Measurements from ENCODE around the gene SLC1A5. TPM values are rescaled to one million over a fixed set of nuclear protein-coding genes. Genes with fewer than 3 reads are reported as not detected.

Gene SLC1A5
- total and polyA plus RNA-seq, 2 experiments from 2014 or later = 103 to 272 TPM

DNA sequence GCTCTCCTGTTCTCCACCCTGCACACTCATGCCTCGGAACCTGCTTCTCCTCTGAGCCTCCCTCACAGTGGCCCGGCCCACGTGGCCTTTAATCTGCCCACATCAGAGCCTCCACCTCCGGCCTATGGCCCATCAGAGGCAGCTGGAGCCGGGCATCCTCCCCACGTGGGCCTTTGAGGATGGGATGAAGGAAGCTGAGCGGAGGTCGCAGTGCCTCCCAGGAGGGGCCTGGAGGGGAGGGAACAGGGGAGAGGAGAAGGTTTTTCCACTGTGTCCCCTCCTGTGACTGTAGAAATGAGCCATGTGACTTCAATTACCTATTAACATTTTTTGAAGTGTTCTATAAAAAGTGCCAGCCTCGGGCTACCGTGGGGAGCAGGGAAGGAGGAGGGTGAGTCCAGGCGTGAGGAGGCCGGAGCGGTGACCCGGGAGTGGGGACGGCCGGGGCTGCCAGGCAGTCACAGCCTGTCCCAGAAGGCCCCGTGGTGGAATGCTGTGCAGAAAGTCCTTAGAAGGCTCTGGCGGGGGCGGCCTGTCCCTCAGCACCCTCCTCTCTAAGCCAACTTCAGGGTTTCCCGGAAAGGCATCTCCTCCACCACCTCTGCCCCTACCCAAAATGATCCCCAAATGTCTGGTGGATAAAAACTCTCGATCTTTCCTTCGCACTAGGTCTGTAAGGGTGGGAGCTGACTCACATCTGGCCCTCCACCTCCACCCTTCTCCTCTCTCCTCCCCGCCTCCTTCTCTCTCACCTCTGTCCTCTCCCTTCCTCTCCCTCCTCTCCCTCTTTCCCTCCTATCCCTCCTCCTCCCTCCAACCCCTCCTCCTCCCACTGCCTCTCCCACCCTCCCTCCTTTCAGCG lies 24.8 kb upstream of the SLC1A5 start (continued):
- TF ChIP-seq, protein P1, sequence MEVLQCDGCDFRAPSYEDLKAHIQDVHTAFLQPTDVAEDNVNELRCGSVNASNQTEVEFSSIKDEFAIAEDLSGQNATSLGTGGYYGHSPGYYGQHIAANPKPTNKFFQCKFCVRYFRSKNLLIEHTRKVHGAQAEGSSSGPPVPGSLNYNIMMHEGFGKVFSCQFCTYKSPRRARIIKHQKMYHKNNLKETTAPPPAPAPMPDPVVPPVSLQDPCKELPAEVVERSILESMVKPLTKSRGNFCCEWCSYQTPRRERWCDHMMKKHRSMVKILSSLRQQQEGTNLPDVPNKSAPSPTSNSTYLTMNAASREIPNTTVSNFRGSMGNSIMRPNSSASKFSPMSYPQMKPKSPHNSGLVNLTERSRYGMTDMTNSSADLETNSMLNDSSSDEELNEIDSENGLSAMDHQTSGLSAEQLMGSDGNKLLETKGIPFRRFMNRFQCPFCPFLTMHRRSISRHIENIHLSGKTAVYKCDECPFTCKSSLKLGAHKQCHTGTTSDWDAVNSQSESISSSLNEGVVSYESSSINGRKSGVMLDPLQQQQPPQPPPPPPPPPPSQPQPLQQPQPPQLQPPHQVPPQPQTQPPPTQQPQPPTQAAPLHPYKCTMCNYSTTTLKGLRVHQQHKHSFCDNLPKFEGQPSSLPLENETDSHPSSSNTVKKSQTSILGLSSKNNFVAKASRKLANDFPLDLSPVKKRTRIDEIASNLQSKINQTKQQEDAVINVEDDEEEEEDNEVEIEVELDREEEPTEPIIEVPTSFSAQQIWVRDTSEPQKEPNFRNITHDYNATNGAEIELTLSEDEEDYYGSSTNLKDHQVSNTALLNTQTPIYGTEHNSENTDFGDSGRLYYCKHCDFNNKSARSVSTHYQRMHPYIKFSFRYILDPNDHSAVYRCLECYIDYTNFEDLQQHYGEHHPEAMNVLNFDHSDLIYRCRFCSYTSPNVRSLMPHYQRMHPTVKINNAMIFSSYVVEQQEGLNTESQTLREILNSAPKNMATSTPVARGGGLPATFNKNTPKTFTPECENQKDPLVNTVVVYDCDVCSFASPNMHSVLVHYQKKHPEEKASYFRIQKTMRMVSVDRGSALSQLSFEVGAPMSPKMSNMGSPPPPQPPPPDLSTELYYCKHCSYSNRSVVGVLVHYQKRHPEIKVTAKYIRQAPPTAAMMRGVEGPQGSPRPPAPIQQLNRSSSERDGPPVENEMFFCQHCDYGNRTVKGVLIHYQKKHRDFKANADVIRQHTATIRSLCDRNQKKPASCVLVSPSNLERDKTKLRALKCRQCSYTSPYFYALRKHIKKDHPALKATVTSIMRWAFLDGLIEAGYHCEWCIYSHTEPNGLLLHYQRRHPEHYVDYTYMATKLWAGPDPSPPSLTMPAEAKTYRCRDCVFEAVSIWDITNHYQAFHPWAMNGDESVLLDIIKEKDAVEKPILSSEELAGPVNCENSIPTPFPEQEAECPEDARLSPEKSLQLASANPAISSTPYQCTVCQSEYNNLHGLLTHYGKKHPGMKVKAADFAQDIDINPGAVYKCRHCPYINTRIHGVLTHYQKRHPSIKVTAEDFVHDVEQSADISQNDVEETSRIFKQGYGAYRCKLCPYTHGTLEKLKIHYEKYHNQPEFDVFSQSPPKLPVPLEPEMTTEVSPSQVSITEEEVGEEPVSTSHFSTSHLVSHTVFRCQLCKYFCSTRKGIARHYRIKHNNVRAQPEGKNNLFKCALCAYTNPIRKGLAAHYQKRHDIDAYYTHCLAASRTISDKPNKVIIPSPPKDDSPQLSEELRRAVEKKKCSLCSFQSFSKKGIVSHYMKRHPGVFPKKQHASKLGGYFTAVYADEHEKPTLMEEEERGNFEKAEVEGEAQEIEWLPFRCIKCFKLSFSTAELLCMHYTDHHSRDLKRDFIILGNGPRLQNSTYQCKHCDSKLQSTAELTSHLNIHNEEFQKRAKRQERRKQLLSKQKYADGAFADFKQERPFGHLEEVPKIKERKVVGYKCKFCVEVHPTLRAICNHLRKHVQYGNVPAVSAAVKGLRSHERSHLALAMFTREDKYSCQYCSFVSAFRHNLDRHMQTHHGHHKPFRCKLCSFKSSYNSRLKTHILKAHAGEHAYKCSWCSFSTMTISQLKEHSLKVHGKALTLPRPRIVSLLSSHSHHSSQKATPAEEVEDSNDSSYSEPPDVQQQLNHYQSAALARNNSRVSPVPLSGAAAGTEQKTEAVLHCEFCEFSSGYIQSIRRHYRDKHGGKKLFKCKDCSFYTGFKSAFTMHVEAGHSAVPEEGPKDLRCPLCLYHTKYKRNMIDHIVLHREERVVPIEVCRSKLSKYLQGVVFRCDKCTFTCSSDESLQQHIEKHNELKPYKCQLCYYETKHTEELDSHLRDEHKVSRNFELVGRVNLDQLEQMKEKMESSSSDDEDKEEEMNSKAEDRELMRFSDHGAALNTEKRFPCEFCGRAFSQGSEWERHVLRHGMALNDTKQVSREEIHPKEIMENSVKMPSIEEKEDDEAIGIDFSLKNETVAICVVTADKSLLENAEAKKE (CRISPR knock-in tag; IDR thresholded peaks at IDR 0.05) = no peak
- TF ChIP-seq, protein P2, sequence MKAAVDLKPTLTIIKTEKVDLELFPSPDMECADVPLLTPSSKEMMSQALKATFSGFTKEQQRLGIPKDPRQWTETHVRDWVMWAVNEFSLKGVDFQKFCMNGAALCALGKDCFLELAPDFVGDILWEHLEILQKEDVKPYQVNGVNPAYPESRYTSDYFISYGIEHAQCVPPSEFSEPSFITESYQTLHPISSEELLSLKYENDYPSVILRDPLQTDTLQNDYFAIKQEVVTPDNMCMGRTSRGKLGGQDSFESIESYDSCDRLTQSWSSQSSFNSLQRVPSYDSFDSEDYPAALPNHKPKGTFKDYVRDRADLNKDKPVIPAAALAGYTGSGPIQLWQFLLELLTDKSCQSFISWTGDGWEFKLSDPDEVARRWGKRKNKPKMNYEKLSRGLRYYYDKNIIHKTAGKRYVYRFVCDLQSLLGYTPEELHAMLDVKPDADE (IDR thresholded peaks at IDR 0.05) = no peak
- TF ChIP-seq, protein P3, sequence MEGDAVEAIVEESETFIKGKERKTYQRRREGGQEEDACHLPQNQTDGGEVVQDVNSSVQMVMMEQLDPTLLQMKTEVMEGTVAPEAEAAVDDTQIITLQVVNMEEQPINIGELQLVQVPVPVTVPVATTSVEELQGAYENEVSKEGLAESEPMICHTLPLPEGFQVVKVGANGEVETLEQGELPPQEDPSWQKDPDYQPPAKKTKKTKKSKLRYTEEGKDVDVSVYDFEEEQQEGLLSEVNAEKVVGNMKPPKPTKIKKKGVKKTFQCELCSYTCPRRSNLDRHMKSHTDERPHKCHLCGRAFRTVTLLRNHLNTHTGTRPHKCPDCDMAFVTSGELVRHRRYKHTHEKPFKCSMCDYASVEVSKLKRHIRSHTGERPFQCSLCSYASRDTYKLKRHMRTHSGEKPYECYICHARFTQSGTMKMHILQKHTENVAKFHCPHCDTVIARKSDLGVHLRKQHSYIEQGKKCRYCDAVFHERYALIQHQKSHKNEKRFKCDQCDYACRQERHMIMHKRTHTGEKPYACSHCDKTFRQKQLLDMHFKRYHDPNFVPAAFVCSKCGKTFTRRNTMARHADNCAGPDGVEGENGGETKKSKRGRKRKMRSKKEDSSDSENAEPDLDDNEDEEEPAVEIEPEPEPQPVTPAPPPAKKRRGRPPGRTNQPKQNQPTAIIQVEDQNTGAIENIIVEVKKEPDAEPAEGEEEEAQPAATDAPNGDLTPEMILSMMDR (conservative IDR thresholded peaks at IDR 0.05; ENCODE audit: low read depth in 2 of 2) = no peak
